Gastrocnemius medialis (tissue), 4 donors: Measurements from ENCODE around the gene HGFAC.

Experiments used
- CTCF ChIP-seq, 5 experiments: fragments of 450-650 bp in 3 of 5; fragments of 200-600 bp in 2 of 5; sonication (generic) in 2 of 5; IDR thresholded peaks in 4 of 5; conservative IDR thresholded peaks in 1 of 5; 1 replicate in 4 of 5; 2 replicates in 1 of 5; pipeline ENCODE4 v1.5.1; 2016 to 2019; ENCODE audit warnings: antibody characterized with exemption in 5 of 5, mild to moderate bottlenecking in 3 of 5, moderate library complexity in 3 of 5
- POLR2A ChIP-seq, 2 donors: fragments of 450-650 bp; IDR thresholded peaks; one replicate each; pipeline ENCODE4 v1.6.1; 2017; ENCODE audit warnings: antibody characterized with exemption in 2 of 2, mild to moderate bottlenecking in 2 of 2, moderate library complexity in 2 of 2

GRCh38 chr4:3393171-3393570 is 48.6 kb upstream of the HGFAC start:
- TF ChIP-seq CTCF (IDR thresholded peaks at IDR 0.05 in 4 of 5, conservative IDR thresholded peaks at IDR 0.05 in 1 of 5), result no peak
- no peak for TF ChIP-seq POLR2A (IDR thresholded peaks at IDR 0.05)
